DLD1 (cell line): ENCODE data around the gene SPTLC3.

Experiments
- in situ Hi-C: cut with HindIII; loops from 2 replicates; pipeline ENCODE4 v1.10.0; 2017; ENCODE audit warnings: low sequenced_read_pairs

Gene SPTLC3

DNA sequence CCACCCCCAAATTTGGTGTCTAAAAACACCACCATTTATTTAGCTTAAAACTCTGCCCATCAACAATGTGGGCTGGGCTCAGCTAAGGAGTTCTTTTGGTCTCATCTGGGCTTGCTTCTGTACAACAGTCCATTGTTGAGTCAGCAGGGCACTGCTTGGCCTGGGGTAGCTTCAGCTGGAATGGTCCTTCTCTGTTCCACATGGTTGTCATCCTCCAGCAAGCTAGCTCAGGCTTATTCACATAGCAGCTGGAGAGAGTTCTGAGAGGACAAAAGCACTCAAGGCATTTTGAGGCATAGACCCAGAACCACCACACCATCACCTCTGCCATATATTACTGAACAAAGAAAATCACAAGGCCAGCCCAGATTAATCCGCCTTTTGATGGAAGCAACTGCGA is 116.7 kb downstream of the SPTLC3 start:
- in situ Hi-C loops: no loop called here

DNA sequence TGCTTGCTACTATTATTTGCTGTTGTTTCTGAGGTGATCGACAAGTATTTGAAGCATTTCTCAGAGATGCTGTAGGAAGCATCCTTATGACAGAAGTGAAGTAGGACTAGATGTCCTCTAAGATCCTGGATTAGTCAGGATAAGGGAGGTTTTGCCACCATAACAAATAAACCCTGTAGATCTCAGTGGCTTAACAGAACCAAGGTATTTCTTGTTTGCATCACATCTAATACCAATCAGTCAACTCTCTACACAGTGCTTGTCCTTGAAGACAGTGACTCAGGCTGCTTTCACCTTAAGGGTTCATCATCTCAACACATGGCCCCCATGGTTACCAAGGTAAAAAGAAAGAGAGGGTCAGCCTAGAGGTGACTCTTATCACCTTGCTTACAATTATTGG is 119.4 kb downstream of the SPTLC3 start:
- in situ Hi-C loops: no loop called here

DNA sequence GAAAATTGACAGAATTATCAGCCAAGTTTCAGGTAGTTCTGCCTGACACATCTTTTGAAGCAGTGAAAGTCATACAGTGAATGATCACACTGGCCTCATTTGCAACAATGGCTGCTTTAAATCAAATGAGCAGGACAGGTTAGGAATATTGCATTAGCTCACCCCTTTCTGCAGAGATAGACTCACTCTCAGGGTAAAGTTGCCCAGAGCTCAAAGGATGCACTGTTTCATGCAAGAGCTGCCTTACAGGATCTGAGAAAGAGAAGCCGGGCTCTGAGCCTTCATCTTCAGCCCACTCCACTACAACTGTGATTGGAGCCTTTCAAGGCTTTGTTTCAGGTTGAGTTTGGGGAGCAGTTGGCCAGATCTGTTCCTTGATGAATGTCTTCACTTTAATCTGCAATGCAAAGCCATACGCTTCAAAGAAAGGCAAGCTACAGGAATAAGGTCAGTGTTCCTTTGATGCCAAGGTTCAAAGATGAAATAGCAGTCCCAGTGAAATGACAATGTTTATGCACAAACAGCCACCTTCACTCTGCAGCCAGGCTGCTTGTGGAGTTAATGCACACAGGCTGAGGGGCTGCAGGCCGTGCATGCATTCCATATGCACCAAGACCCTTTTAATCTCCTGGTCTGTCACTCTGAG is 121.4 kb downstream of the SPTLC3 start:
- in situ Hi-C loops: no loop called here

DNA sequence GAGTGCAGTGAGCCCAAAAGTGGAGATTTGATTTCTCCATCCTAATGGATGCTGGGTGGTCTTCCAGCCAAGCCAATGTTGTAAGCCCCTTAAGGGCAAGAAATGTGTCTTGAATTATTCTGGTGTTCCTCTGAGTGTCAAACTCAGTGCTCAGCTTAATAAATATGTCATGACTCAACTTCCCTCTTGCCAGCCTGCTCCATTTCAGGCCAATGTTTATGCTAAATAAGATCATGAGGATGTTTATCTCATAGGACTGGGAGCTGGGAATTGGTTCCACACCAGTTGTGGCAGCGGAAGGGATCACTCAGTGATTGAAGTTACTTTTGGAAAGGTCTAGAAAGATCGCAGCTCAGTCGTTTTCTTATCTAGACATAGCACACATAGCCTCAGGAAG is 121.9 kb downstream of the SPTLC3 start:
- in situ Hi-C loops: no loop called here

DNA sequence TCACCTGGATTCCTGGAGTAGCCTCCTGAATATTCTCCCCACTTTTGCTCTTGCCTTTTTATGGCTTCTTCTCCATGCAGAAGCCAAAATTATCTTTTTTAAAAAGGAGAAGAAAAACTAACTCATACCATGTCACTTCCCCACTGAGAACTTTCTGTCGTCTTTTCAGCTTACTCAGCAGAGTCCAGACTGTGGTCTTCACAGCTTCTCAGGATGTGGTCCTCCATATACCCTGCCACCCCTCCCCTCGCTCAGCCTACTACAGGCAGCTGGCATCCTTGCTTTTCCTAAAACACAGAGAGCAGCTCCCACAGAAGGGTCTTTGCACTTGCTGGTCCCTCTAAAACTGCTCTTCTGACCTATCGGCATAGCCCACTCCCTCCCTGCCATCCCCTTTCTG is 122.9 kb downstream of the SPTLC3 start:
- in situ Hi-C loops: no loop called here

DNA sequence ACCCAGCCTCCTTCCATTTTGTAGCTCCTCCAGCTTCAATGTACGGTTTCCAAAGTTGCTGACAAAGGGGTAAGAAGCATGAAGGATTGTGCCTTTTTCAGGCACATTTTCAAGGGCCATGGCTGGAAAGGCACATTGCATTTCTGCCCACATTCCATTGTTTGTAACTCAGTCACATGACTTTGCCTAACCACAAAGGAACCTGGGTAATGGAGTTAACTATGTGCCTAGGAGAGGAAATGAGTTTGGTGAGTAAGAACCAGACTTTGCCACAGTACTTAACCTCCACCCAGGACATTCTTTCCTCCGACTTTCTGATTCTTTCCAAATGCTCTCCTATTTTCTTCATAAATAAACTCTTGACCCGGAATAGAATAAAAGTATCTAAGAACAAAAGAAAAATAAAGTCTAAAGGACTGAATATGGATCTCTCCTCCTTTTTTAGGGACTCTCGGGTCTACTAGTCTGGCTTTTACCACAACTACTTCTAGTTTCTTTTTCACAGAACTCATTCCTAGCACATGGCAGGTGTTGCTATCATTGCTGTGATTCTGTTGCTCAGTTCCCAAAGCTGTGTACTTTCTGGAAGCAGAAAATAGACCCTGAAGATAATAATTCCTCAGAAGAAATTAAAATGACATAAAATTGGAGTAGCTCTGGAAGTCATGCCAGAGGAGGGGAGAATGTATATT is 130.8 kb downstream of the SPTLC3 start:
- in situ Hi-C loops: no loop called here

DNA sequence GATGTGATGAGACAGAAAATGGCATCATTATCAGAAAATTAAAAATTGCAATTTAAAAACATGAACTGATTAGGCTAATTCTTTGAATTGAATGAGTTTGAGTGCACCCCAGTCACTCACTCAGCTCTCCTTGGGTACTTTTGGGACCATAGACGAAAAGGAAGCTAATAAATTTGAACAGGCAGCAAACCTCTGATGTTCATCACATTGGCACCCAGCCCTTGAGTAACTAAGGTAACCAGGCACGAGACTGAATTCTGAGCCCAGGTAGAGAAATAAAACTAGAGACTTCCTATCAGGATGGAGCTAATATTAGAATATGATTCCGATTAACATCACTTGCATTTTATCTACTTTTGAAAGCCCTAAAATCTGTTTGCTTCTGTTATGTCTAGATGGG is 131.4 kb downstream of the SPTLC3 start:
- in situ Hi-C loops: no loop called here

DNA sequence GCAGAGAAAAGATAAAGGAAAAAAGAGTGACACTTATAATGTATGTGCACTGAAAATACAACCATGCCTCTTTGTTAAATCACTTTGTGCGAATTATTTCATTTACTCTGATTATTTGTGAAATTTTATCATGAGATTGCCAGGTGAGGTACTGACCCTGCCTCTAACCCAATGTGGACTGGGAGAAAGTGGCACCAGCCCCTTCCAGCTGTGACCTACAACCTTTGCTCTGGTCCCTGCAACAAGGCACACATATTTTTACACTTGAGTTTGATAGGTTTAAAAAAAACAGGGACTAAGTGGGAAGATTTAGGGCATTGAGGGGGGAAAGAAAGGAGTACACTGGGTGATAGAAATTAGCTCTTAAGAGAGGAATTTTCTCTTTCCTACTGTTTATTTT is 132.0 kb downstream of the SPTLC3 start:
- in situ Hi-C loops: no loop called here

DNA sequence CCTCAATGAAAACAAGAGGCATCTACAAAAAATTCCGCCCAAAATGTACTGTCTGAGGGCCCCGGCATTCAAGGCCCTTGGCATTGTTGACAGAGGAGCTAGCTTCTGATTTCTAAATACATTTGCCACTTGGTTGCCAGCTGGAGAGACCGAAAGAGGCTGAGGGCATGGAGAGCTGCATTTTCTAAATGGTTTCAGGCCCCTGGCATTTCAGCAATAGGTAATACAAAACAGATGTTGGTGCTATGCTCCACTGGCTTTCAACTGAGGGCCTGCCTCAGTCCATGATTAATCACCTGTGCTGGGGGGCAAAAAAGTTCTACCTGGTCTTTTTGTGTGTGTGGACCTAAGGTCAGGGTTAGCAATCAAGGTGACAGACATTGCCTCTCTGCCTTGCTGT is 132.8 kb downstream of the SPTLC3 start:
- in situ Hi-C loops: no loop called here

DNA sequence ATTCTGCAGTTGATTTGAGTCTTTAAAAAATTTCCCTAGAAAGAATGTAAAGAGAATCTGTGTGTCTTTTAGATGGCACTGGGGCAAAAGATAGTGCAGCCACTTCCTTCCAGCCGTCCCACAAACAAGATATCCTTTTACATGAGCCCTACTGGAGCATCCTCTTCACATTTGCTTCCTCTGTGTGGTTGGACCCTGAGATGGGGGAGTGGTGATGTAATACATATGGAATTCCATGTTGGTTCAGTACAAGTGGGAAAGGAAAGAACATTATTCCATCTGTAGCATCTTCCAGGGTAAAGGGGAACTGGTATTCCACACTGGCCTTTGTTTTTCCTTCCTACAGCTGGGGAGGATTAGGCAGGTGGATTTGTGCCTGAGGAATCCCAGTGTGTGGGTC is 133.4 kb downstream of the SPTLC3 start:
- in situ Hi-C loops: no loop called here

DNA sequence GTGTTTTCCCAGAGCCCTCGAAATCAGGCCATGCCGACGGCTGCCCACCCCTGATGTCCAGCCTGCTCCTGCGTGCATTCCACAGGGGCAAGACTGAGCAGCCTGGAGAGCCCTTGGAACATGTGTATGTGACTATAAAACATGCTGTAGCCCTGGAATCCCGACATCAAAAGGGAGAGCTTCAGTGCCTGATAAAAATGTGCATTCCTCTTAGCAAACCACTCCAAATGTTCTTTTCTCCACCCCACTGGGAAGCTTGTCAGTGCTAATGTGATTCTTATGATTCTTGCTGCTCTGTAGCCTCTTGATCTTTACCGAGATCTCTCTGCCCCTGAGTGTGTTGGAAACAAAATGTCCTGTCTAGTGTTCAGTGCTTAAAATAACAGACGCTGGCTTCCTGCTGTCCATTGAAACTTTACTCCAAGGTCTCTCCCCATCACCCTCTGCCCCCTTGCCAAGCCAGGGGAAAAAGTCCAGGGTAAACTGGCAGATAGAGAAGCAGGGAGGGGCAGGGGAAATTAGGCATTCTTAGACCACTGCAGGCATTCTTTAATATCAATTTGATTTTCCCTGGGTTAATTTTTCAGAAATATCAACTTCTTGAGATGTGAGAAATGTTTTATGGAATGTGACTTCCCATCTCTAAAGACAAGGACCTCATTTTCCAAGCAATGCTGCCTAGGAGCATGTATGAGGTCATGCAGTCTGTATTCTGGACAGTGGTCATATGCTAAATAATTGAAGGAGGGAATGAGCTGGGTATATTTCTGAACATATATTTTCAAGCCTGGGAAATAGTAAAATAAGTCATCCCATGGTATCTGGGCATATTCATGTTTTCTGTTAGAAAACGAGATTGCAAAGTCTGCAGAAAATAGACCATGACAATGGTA is 138.5 kb downstream of the SPTLC3 start:
- in situ Hi-C loops: no loop called here

DNA sequence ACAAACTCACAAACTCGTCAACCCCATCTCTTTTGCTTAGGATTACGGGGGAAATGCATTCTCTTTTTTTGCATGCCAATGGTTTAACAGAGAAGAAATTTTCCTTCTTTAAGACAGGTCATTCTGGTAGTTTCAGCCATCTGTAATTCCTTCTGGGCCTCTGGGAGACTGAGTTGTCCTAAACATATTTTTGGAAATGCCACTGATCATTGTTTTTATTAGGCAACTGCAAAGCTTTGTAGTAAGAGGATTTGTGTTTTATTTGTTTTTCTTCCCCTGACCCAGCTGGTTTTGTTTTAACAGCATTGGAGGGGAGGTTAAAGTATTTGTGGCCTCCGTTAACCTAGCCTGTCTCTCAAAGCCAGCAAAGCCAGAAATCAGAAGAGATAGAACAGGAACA is 139.2 kb downstream of the SPTLC3 start:
- in situ Hi-C loops: no loop called here

DNA sequence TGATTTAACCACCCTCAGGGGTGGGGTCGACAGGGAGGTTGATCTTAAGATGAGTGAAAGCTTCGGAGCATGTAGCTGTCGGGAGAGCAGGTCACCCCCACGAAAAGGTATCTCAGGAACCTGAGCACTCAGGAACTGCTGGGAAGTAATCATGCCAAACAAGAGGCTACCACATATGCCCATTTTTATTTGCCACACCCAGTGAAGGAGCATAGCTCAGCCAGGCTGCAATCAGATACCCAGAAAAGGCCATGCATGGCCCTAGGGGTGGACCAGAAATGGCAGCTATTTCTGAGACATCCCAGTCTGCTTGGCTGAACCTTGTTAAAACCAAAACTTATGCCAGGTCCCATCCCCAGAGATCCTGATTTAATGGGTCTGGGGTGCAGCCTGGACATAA is 139.6 kb downstream of the SPTLC3 start:
- in situ Hi-C loops: no loop called here

DNA sequence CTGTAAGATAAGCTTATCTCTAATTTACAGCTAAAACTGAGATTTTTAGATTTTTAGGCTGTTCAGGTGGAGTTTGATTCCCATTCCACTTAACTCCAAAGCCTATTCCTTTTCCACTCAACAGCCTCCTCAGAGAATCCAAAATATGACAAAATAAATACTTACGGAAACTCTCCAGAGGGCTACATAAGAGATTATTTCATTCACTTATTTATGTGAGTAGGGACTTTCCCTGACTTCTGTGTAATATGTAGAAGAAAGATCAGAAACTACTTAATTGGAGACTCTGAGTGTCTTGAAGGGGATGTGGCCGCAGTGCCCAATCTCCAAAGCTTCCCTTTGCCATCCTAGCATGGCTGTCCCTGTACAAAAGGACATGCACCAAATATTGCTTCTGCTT is 140.2 kb downstream of the SPTLC3 start:
- in situ Hi-C loops: no loop called here

DNA sequence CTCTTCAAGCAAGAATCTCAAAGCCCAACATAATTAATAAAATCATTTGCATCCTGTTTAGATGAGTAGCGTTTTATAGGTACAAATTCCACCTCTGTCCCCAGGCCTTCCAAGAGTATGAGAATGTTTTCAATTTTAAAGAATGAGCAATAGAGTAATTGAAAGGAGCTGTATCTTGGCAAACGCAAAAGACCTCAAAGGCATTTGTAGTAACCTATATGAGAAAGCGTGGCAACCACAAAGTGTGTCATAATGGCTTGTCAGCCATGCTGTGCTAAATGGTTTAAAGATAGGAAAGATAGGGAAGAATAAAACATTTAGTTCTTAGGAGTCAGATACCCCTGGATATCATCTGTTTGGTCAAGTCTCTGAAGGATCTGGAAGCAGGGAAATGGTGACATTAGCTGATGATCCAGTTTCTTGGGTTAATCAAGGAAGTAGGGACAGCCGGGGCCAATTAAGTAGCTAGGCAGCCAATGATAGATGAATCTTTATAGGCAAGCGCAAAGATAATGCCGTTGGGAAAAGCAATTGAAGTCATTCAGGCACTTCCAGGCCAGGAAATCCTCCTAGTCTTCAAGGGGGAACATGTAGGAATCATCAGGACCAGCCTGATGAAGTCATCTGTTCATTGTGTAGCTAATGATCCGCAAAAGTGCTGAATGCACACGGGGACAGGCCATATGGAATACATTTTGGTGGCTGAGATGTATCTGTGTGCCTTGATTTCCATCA is 140.8 kb downstream of the SPTLC3 start:
- in situ Hi-C loops: no loop called here

DNA sequence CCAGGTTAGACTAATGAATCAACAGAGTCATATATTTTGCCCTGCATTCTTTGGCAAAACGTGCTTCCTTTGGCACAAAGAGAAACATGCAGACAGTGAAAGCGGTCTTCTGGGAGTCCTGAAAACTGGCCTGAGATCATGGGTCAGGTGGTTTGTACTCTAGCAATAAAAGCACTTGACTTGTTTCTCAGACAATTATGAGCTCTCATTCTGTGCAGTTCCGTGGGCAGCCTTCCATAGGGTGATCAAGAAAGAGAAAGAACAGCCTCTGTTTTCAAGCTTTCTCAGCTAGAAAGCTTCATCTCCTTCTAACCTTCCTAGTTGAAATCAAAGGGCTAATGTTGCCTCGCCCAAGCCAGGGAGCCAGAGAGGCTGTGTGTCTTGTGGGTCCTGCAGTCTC is 149.6 kb downstream of the SPTLC3 start:
- in situ Hi-C loops: no loop called here

DNA sequence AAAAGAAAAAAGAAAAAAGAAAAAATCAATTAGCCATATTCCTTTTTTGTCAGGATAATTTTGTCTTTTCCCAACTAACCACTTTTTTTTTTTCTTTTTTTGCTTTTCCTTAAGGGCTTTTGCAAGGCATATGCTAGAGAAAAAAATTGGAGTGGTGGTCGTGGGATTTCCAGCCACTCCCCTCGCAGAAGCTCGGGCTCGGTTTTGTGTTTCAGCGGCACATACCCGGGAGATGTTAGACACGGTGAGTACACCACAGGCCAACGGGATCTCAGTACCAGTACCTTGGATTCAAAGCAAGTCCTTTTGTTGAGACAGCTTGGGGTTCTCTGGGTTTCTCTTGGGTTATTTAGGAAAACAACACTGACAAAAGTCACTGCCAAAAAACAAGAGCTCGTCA is 151.1 kb downstream of the SPTLC3 start:
- in situ Hi-C loops: no loop called here

DNA sequence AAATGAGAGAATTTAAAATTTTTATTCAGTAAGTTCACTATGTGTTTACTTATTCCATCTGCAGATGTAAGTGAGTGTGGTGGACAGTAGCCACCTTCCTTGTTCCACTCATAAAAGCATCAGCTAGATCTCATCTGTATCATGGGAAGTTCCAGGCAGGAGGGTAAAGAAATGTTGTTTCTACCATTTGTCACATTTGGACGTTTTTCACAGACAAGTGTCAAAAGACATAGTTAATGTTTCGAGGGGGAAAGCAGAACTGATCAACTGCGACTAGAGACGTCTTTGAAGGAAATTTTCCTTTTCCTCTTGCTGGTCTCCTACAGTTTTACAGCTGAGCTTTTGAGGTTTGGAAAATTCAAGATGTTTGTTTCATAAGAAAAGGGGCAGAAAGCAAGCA is 156.4 kb downstream of the SPTLC3 start:
- in situ Hi-C loops: no loop called here

DNA sequence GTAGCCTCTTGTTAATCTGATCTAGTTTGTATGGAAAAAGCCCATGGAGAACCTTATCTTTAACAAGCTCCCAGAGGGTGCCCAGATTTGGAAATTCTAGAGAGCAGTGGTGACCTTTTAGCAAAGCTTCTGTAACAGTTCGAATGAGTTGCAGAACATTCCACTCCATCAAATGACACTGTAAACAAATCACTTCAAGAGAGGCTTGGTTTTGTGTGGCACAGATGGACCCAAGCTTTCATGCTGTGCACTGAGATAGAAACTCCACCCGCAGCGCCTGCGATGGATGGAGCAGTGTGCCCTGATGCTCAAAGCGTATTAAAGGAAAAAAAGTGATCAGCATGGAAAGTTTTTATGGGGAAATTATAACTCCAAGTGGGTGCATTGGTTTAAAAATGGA is 157.2 kb downstream of the SPTLC3 start:
- in situ Hi-C loops: no loop called here

DNA sequence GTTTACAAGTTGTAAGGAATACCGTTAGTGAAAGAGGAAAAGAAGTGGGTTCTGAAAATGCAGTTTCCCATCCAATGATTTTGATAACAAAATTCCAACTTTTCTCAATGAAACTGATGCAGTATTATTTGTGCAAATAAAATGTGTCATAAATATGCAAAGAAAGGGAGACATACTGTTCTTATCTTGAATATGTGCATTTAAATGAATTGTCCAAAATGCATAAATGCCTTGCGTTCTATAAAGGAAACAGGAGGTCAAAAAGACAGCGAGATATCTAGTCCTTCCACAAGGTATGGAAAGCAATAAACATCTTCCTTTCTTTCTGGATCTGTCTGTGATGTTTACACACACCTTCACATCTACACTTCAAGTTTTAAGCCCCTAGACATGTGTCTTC is 157.7 kb downstream of the SPTLC3 start:
- in situ Hi-C loops: no loop called here

DNA sequence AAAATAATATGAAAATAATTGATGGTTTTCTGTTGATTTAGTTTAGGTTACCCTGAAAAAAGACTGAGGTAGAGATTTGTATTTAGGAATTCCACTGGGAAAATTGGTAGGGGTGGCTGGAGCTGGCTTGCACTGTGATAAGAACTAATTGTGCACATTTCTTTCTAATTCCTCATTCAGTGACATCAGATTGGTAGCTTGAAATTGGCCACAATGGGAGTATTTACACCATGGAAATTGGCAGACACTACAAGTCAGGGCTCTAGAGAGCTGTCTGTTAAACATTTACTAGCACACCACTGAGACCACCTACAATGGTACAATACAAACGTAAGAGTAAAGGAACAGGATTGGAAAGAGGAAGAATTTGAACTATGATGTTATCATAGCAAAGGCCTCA is 160.3 kb downstream of the SPTLC3 start:
- in situ Hi-C loops: no loop called here
